Endothelial cell of umbilical vein (primary cell): ENCODE data around the gene ANKRD13B.

Experiments
- CTCF ChIP-seq, 2 donors: IDR thresholded peaks; 1 replicate in 1 of 2; 2 replicates in 1 of 2; pipeline ENCODE4 v1.5.1; 2011; ENCODE audit warnings: low read length in 2 of 2, mild to moderate bottlenecking in 2 of 2, moderate library complexity in 2 of 2, control low read depth in 1 of 2, inconsistent platforms in 1 of 2, low read depth in 1 of 2; ENCODE audit not compliant: insufficient read depth in 1 of 2; ENCODE audit errors: extremely low read depth in 1 of 2
- JUN ChIP-seq: IDR thresholded peaks from 2 replicates; pipeline ENCODE4 v1.6.1; 2011; ENCODE audit warnings: borderline replicate concordance, low read depth; ENCODE audit not compliant: insufficient read length, insufficient read depth
- MAX ChIP-seq: IDR thresholded peaks from 2 replicates; pipeline ENCODE4 v1.6.1; 2011; ENCODE audit not compliant: insufficient read depth, insufficient read length
- MYC ChIP-seq: IDR thresholded peaks from one replicate; pipeline ENCODE4 v1.6.1; 2011; ENCODE audit warnings: mild to moderate bottlenecking, low read depth, low read length
- POLR2A ChIP-seq: IDR thresholded peaks from 2 replicates; pipeline ENCODE4 v1.6.1; 2012; ENCODE audit warnings: low read depth, mild to moderate bottlenecking, control low read depth, low read length

GRCh38 chr17:29596811-29597210 is 3.9 kb downstream of the ANKRD13B start:
- TF ChIP-seq JUN (no peak), CTCF (IDR thresholded peaks at IDR 0.05; ENCODE audit: extremely low read depth in 1 of 2, insufficient read depth in 1 of 2, low read depth in 1 of 2, low read length in 2 of 2) (no peak), MAX (no peak), MYC (no peak), POLR2A (no peak)
